Measurements from ENCODE around the gene KIR2DL1.
"Not testable (repeated sequence)": the region's sequence is repeated elsewhere in the genome, so short reads cannot be mapped to it uniquely, and the experiment has no call there.

KIR2DL1 gene

GRCh38 chr19:54769646-54770045, at the start of gene KIR2DL1:
Gene KIR2DL1, plus strand, starts transcription at chr19:54769793. Its CDS starts 58 bp downstream, at chr19:54769851.
- not testable (repeated sequence) for DNase-seq (ENCODE audit: low read depth in 2 of 2)

- no peak for DNase-seq (ENCODE audit: low read depth in 2 of 2)
Observed at GRCh38 chr19:54724142-54724541, 45.5 kb upstream of the KIR2DL1 start, which contains the start of gene KIR3DL3. Gene KIR3DL3, plus strand, starts transcription at chr19:54724442. Its CDS starts 55 bp downstream, at chr19:54724497.

DNA sequence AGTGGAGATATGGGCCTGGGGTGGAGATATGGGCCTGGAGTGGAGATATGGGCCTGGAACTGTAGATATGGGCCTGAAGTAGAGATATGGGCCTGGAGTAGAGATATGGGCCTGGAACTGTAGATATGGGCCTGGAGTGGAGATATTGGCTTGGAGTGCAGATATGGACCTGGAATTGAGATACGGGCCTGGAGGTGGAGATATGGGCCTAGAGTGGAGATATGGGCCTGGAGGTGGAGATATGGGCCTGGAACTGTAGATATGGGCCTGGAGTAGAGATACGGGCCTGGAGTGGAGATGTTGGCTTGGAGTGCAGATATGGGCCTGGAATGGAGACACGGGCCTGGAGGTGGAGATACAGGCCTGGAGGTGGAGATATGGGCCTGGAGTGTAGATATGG, 44.9 kb upstream of the KIR2DL1 start:
- DNase-seq (ENCODE audit: low read depth in 2 of 2) = no peak

DNA sequence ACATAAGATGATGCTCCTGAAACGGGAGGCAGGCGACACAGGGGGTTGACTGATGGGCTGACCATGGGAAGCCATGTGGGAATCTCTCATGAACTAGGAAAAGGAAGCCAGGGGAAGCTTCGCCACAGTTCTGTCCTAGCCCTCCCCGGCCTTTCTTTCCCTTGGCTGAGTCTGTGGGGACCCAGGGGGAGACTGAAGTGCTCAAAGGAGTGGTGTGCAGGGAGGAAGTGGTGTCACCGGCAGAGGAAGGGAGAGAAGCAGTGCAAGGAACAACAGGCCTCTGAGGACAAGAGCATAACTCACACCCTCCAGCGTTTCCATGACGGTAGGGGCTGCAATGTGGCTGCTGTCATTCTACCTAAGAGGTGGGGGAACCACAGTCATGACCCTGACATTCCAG, 44.3 kb upstream of the KIR2DL1 start:
- DNase-seq (ENCODE audit: low read depth in 2 of 2) = no peak

- DNase-seq (ENCODE audit: low read depth in 2 of 2) = no peak
Observed at GRCh38 chr19:54727562-54727961, 42.0 kb upstream of the KIR2DL1 start.

- DNase-seq (ENCODE audit: low read depth in 2 of 2) = no peak
Observed at GRCh38 chr19:54728167-54728566, 41.4 kb upstream of the KIR2DL1 start.

DNA sequence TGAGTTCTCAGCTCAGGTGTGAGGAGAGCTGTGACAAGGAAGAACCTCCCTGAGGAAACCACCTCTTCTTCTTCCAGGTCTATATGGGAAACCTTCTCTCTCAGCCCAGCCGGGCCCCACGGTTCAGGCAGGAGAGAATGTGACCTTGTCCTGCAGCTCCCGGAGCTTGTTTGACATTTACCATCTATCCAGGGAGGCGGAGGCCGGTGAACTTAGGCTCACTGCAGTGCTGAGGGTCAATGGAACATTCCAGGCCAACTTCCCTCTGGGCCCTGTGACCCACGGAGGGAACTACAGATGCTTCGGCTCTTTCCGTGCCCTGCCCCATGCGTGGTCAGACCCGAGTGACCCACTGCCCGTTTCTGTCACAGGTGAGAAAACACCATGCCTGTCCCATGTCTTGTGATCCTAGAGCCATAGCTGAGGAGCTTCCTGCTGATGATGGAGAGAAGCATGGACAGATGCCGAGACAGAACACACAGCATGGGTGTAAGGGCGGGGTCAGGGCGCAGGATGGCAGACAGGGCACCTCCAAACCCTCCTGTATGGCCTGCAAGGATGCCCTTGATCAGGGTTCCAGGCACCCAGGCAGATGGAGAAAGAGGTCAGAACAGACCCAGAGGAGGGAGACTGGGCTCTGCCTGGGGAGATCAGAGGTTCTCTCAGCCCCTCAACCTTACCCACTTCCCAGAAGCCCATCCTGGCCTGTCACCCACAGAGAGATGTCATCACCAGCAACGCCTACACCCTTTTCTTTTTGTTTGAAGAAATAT, 40.0 kb upstream of the KIR2DL1 start:
- DNase-seq (ENCODE audit: low read depth in 2 of 2) = no peak

DNA sequence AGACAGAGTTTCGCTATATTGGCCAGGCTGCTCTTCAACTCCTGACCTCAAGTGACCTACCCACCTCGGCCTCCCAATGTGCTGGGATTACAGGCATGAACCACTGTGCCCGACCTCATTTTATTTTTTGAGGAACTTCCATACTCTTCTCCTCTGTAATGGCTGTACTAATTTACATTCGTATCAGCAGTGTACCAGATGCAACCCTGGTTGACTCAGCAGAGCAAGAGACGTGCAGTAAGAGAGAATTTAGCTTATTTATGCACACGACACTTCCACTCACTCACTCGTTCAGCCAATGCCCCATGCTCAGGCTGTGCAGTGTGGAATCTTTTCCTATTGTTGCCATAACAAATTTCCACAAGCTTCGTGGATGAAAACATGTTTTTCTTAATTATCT, 38.4 kb upstream of the KIR2DL1 start:
- no peak for DNase-seq (ENCODE audit: low read depth in 2 of 2)

DNA sequence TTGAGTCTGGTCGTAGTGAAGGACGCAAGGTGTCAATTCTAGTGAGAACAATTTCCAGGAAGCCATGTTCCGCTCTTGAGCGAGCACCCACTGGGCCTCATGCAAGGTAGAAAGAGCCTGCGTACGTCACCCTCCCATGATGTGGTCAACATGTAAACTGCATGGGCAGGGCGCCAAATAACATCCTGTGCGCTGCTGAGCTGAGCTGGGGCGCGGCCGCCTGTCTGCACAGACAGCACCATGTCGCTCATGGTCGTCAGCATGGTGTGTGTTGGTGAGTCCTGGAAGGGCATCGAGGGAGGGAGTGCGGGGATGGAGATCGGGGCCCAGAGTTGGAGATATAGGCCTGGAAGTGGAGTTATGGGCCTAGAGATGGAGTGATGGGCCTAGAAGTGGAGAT, 31.3 kb upstream of the KIR2DL1 start, which contains the start of gene KIR2DL3:
Gene KIR2DL3 (plus strand): TSS at position 208 of the 400 bp plus-strand sequence. CDS start 33 bp downstream, at position 241.
- DNase-seq (ENCODE audit: low read depth in 2 of 2) = not testable (repeated sequence)

DNA sequence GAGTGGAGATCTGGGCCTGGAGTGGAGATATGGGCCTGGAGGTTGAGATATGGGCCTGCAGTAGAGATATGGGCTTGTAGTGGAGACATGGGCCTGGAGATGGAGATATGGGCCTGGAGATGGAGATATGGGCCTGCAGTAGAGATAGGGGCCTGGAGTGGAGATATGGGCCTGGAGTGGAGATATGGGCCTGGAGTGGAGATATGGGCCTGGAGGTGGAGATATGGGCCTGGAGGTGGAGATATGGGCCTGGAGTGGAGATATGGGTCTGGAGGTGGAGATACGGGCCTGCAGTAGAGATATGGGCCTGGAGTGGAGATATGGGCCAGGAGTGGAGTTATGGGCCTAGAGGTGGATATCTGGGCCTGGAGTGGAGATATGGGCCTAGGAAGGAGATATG, 30.9 kb upstream of the KIR2DL1 start:
- DNase-seq (ENCODE audit: low read depth in 2 of 2) = no peak

- DNase-seq (ENCODE audit: low read depth in 2 of 2) = no peak
Observed at GRCh38 chr19:54739587-54740497, 29.8 kb upstream of the KIR2DL1 start.

DNA sequence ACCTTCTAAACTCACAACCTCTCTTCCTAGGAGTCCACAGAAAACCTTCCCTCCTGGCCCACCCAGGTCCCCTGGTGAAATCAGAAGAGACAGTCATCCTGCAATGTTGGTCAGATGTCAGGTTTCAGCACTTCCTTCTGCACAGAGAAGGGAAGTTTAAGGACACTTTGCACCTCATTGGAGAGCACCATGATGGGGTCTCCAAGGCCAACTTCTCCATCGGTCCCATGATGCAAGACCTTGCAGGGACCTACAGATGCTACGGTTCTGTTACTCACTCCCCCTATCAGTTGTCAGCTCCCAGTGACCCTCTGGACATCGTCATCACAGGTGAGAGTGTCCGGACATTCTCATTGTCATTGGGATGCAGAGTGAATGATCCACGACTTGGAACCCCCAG, 27.6 kb upstream of the KIR2DL1 start:
- not testable (repeated sequence) for DNase-seq (ENCODE audit: low read depth in 2 of 2)

- not testable (repeated sequence) for DNase-seq (ENCODE audit: low read depth in 2 of 2)
Observed at GRCh38 chr19:54744080-54744479, 25.5 kb upstream of the KIR2DL1 start.

- not testable (repeated sequence) for DNase-seq (ENCODE audit: low read depth in 2 of 2)
Observed at GRCh38 chr19:54747614-54748322, 21.8 kb upstream of the KIR2DL1 start.

- not testable (repeated sequence) for DNase-seq (ENCODE audit: low read depth in 2 of 2)
Observed at GRCh38 chr19:54750276-54750675, 19.3 kb upstream of the KIR2DL1 start.

DNA sequence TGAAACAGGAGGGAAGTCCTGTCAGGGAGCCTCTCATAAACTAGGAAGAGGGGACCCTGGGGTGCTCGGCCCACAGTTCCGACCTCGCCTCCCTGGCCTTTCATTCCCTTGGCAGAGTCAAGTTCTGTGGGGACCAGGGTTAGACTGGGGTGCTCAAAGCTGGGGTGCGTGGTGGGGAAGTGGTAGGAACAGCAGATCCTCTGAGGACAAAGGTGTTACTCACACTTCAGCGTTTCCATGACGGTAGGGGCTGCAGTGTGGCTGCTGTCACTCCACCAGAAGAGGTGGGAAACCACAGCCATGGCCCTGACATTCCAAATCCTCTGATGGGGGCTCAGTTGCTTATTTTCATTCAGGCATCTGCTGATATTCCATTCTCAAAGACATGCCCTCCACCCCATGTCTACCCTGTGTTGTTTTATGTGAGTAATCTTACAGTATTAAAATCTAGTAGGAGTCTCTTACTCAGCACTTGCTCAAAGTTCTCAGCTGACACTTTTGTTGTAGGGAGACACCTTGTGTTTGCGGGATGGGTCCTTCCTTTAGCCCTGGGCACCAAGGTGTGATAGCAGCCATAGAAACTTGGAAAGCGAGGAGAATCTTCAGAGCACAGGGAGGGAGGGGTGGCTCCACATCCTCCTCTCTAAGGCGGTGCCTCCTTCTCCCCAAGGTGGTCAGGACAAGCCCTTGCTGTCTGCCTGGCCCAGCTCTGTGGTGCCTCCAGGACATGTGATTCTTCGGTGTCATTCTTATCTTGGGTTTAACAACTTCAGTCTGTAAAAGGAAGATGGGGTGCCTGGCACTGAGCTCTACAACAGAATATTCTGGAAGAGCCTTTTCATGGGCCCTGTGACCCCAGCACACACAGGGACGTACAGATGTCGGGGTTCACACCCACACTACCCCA, 13.1 kb upstream of the KIR2DL1 start:
- DNase-seq (ENCODE audit: low read depth in 2 of 2) = not testable (repeated sequence)

DNA sequence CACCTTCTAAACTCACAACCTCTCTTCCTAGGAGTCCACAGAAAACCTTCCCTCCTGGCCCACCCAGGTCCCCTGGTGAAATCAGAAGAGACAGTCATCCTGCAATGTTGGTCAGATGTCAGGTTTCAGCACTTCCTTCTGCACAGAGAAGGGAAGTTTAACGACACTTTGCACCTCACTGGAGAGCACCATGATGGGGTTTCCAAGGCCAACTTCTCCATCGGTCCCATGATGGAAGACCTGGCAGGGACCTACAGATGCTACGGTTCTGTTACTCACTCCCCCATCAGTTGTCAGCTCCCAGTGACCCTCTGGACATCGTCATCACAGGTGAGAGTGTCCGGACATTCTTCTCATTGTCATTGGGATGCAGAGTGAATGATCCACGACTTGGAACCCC, 11.0 kb upstream of the KIR2DL1 start:
- not testable (repeated sequence) for DNase-seq (ENCODE audit: low read depth in 2 of 2)

- not testable (repeated sequence) for DNase-seq (ENCODE audit: low read depth in 2 of 2)
Observed at GRCh38 chr19:54764219-54764618, 5.4 kb upstream of the KIR2DL1 start.

DNA sequence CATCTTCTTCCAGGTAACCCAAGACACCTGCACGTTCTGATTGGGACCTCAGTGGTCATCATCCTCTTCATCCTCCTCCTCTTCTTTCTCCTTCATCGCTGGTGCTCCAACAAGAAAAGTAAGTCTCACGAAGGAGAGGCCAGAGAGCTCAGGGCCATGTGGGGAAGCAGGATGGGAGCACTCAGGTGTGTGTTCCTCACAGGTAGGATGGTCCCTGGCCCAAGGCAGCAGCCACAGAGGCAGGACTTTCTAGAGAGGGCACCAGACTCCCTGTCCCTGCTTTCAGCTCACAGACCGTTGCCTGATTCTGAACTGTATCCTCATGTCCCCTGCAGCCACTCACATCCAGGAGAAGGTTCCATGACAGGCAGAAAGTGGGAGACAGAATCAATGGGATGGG, 3.1 kb upstream of the KIR2DL1 start:
- not testable (repeated sequence) for DNase-seq (ENCODE audit: low read depth in 2 of 2)

- not testable (repeated sequence) for DNase-seq (ENCODE audit: low read depth in 2 of 2)
Observed at GRCh38 chr19:54770511-54770910, 918 bp downstream of the KIR2DL1 start.

All from stimulated activated CD4-positive, alpha-beta T cell treated with anti-CD3 and anti-CD28 coated beads, Interleukin-4, amount 100 ng/mL, for 48 hours (primary cell).